GM04504 (cell line): Measurements from ENCODE around the gene FLVCR1.

Source experiments
- DNase-seq: peaks from one replicate; pipeline ENCODE4 v3.0.0-alpha.2; 2012; ENCODE audit warnings: low read depth

FLVCR1 gene

GRCh38 chr1:212945463-212946160, 87.5 kb downstream of the FLVCR1 start:
- DNase-seq, result no peak

GRCh38 chr1:212946872-212947271, 88.8 kb downstream of the FLVCR1 start:
- no peak for DNase-seq
